HS-5 (cell line): ENCODE data around the gene DUS3L.

Source experiments
- DNase-seq: peaks from one replicate; pipeline ENCODE4 v3.0.0-alpha.2; 2012; ENCODE audit warnings: low read depth

Gene DUS3L

GRCh38 chr19:5790559-5791520 lies at the start of gene DUS3L:
Gene DUS3L (minus strand): TSS chr19:5791163. CDS start chr19:5791141, 22 bp downstream.
- peak; percentile 83 for DNase-seq

GRCh38 chr19:5839065-5840017 lies 48.4 kb upstream of the DUS3L start, which contains the start of gene FUT6:
Gene FUT6 (minus strand): TSS chr19:5839702. CDS start chr19:5832567, 7,135 bp downstream.
- no peak for DNase-seq

GRCh38 chr19:5838353-5839064 lies 47.5 kb upstream of the DUS3L start:
- no peak for DNase-seq

GRCh38 chr19:5837761-5838352 lies 46.9 kb upstream of the DUS3L start:
- DNase-seq, result no peak

- DNase-seq, result no peak
These were observed 41.7 kb upstream of the DUS3L start for GRCh38 chr19:5832527-5833216.

GRCh38 chr19:5832061-5832460 lies 41.1 kb upstream of the DUS3L start:
- DNase-seq, result no peak

- no peak for DNase-seq
These were observed 40.2 kb upstream of the DUS3L start for GRCh38 chr19:5831159-5831558.

- no peak for DNase-seq
These were observed 38.8 kb upstream of the DUS3L start for GRCh38 chr19:5829567-5830310.

GRCh38 chr19:5828661-5829566 lies 38.0 kb upstream of the DUS3L start:
- DNase-seq, result no peak

GRCh38 chr19:5827891-5828660 lies 37.1 kb upstream of the DUS3L start:
- DNase-seq, result peak; percentile 47

- DNase-seq, result no peak
These were observed 36.5 kb upstream of the DUS3L start for GRCh38 chr19:5827342-5827890.

GRCh38 chr19:5826531-5827341 lies 35.8 kb upstream of the DUS3L start:
- DNase-seq, result no peak

- DNase-seq, result no peak
These were observed 34.2 kb upstream of the DUS3L start for GRCh38 chr19:5825178-5825577.

- no peak for DNase-seq
These were observed 33.8 kb upstream of the DUS3L start for GRCh38 chr19:5824751-5825150.

- no peak for DNase-seq
These were observed 32.8 kb upstream of the DUS3L start for GRCh38 chr19:5823579-5824281.

GRCh38 chr19:5822181-5822844 lies 31.4 kb upstream of the DUS3L start:
- no peak for DNase-seq
